Neural crest cell (in vitro differentiated cells): ENCODE measurements around the gene PCGF1. TPM values are rescaled to one million over a fixed set of nuclear protein-coding genes. Genes with fewer than 3 reads are reported as not detected.
"Not testable (repeated sequence)": the region's sequence is repeated elsewhere in the genome, so short reads cannot be mapped to it uniquely, and the experiment has no call there.

Experiments used
- DNase-seq: peaks from one replicate; pipeline ENCODE4 v3.0.0; 2021; ENCODE audit warnings: low read depth, mixed read lengths, low spot score
- H3K27ac Mint-ChIP-seq: one replicate; pipeline ENCODE4 v1.8.0; 2021; ENCODE audit warnings: mild to moderate bottlenecking, mixed read lengths; ENCODE audit not compliant: unreplicated experiment
- H3K27me3 Mint-ChIP-seq: 2 replicates; pipeline ENCODE4 v1.8.0; 2021; ENCODE audit warnings: low read depth, mild to moderate bottlenecking, mixed read lengths
- H3K36me3 Mint-ChIP-seq: 2 replicates; pipeline ENCODE4 v1.8.0; 2021; ENCODE audit warnings: low read depth, mild to moderate bottlenecking, mixed read lengths
- H3K4me1 Mint-ChIP-seq: 2 replicates; pipeline ENCODE4 v1.8.0; 2021; ENCODE audit warnings: mixed read lengths
- H3K4me3 Mint-ChIP-seq: one replicate; pipeline ENCODE4 v1.8.0; 2021; ENCODE audit warnings: mild to moderate bottlenecking, mixed read lengths
- H3K9me3 Mint-ChIP-seq: 2 replicates; pipeline ENCODE4 v1.8.0; 2021; ENCODE audit warnings: mixed read lengths
- total RNA-seq: library from RNA; stranded (reverse); gene quantifications from 2 replicates; pipeline ENCODE4 v1.2.1, GENCODE V29; 2021
- TF ChIP-seq, protein P1 (sequence below): fragments of 200-600 bp; sonication (generic); conservative IDR thresholded peaks from 2 replicates; pipeline ENCODE4 v1.5.0; 2021; ENCODE audit warnings: antibody characterized with exemption, mild to moderate bottlenecking

Gene PCGF1
- total RNA-seq, 1 donor from 2014 or later, result 30.0 TPM

DNA sequence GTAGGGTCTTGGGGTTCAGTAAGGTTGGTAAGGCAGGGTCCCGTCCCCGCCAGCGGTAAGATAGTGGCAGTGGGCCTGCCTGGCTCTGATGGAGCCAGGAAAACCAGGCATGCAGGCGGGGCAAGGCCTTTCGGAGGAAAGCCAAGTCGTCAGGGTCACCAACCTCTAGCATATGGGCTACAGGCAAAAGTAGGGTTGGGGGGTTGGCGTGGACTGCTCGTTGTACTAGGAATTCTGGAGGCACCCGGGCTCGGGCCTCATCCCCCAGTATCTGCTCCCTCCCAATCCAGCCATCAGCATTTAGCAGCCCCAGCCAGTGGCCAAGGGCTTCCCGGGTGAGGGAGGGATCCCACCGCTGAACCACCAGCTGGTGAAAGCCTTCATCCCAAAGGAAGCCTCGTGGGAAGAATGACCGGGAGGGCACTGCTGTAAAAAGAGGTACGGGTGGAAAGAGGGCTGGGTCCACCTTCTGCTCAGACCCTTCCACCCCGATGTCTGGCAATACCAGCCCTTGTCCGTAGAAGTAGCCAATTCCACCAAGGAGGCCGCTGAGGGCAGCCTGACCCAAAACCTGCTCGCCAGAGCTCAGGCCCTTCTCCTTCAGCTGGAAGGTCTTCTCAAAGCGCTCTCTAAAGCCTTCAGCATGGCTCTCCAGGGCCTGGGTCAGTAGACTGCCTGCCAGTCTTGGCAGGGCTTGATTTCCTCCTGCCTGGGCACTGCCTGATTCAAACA is 45.3 kb downstream of the PCGF1 start:
- no peak for DNase-seq
- Mint-ChIP-seq H3K9me3 (no peaks in the 10 kb centered on the region), H3K27ac (no peak overlapping the region), H3K36me3 (peaks cover 12% of the 10 kb centered on the region), H3K4me1 (peaks cover 42% of the 10 kb centered on the region), H3K27me3 (peaks cover 7% of the 10 kb centered on the region), H3K4me3 (peak overlapping the region; percentile 87)
- TF ChIP-seq, protein P1, sequence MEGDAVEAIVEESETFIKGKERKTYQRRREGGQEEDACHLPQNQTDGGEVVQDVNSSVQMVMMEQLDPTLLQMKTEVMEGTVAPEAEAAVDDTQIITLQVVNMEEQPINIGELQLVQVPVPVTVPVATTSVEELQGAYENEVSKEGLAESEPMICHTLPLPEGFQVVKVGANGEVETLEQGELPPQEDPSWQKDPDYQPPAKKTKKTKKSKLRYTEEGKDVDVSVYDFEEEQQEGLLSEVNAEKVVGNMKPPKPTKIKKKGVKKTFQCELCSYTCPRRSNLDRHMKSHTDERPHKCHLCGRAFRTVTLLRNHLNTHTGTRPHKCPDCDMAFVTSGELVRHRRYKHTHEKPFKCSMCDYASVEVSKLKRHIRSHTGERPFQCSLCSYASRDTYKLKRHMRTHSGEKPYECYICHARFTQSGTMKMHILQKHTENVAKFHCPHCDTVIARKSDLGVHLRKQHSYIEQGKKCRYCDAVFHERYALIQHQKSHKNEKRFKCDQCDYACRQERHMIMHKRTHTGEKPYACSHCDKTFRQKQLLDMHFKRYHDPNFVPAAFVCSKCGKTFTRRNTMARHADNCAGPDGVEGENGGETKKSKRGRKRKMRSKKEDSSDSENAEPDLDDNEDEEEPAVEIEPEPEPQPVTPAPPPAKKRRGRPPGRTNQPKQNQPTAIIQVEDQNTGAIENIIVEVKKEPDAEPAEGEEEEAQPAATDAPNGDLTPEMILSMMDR, result no peak

DNA sequence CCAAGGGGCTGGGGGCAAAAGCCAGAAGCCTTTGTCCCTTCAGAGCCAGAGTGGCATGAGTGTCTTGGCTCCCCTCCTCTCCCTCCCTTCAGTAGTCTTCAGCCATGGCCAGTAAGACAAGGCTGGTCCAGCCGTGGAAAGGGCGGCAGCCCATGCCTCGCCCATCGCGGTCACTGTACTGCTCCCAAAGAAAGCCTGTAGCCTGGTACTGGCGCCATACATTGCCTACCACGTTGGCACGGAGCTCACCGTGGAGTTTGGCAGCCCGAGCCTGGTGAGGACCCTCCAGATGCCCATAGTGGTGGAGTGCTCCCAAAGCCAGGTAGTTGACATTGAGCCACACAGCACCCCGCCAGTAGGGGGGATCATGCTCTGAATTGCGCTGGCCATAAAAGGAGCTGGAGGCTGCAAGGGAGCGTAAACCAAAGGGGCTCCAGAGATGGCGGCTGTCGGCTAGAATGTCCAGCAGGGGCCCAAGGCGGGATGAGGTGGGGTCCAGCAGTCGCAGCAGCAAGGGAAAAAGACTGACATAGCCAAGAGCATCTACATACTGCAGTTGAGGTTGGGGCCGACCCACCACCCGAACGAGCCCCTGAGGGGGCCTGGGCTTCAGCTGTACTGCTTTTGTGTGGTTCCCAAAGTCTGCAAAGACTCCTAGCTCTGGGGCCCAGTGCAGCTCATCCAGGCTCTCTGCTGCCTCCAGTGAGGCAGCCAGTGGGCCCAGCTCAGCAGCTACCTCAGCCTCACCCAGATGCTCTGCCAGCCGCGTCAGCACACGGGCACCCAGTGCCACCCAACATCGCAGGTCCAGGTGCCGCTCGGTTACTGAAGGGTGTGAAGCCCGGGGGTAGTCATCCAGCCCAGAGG is 46.1 kb downstream of the PCGF1 start:
- H3K27me3 Mint-ChIP-seq, result peaks cover 7% of the 10 kb centered on the region
- H3K4me3 Mint-ChIP-seq, result peak overlapping the region; percentile 85
- H3K4me1 Mint-ChIP-seq, result peaks cover 50% of the 10 kb centered on the region
- H3K36me3 Mint-ChIP-seq, result peaks cover 12% of the 10 kb centered on the region
- H3K27ac Mint-ChIP-seq, result no peak overlapping the region
- no peak for DNase-seq
- TF ChIP-seq, protein P1, result no peak
- H3K9me3 Mint-ChIP-seq, result no peaks in the 10 kb centered on the region

DNA sequence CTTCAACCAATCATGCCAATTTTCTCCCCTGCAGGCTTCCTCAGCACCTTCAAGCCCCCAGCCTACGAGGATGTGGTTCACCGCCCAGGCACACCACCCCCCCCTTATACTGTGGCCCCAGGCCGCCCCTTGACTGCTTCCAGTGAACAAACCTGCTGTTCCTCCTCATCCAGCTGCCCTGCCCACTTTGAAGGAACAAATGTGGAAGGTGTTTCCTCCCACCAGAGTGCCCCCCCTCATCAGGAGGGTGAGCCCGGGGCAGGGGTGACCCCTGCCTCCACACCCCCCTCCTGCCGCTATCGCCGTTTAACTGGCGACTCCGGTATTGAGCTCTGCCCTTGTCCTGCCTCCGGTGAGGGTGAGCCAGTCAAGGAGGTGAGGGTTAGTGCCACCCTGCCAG is 47.3 kb downstream of the PCGF1 start:
- H3K4me1 Mint-ChIP-seq, result peaks cover 49% of the 10 kb centered on the region
- H3K4me3 Mint-ChIP-seq, result peak overlapping the region; percentile 94
- not testable (repeated sequence) for H3K27ac Mint-ChIP-seq, H3K9me3 Mint-ChIP-seq, H3K27me3 Mint-ChIP-seq, DNase-seq
- peaks cover 12% of the 10 kb centered on the region for H3K36me3 Mint-ChIP-seq

DNA sequence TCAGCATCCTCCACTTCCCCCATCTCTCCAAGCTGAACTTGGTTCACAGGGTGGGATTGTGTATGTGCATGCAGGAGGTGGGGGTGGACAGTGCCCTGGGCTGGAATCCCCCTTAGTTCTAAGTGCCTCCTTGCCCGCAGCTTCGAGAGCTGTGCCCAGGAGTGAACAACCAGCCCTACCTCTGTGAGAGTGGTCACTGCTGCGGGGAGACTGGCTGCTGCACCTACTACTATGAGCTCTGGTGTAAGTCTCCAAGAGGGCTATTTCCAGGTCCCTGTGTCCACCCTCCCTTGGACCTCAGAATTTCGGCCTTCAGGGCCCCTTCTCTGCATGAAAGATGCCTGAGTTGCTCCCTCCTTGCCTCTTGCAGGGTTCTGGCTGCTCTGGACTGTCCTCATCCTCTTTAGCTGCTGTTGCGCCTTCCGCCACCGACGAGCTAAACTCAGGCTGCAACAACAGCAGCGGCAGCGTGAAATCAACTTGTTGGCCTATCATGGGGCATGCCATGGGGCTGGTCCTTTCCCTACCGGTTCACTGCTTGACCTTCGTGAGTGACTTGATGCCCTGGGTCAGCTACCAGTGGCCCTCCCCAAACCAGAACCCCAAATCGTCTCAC is 47.9 kb downstream of the PCGF1 start:
- Mint-ChIP-seq H3K4me3 (peak overlapping the region; percentile 94), H3K4me1 (peaks cover 54% of the 10 kb centered on the region), H3K36me3 (peaks cover 12% of the 10 kb centered on the region)
- not testable (repeated sequence) for DNase-seq, H3K27ac Mint-ChIP-seq, H3K9me3 Mint-ChIP-seq, H3K27me3 Mint-ChIP-seq

DNA sequence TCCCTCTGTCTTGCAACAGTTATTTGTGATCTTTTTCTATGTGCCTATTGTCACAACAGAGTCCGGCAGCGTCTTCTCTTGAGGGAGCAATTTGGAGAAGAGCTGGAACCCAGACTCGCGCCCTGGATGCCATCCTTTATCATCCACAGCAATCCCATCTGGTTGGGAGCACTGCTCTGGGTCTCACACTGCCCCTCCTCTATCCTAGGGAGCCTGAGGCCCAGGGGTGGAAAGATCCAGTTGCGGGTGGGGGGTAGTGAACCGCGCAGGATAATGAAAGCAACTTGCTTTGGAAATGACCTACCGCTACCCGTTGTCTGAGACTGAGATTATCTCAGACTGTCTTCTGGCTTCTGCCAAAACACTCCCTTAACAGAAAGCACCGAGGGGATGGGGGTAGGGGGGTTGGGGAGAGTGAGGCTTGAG is 48.5 kb downstream of the PCGF1 start:
- no peak for DNase-seq
- Mint-ChIP-seq H3K4me1 (peaks cover 54% of the 10 kb centered on the region), H3K27ac (peak overlapping the region; percentile 81), H3K36me3 (peaks cover 12% of the 10 kb centered on the region), H3K9me3 (no peaks in the 10 kb centered on the region), H3K4me3 (peak overlapping the region; percentile 94), H3K27me3 (peaks cover 9% of the 10 kb centered on the region)
- TF ChIP-seq, protein P1, result no peak

DNA sequence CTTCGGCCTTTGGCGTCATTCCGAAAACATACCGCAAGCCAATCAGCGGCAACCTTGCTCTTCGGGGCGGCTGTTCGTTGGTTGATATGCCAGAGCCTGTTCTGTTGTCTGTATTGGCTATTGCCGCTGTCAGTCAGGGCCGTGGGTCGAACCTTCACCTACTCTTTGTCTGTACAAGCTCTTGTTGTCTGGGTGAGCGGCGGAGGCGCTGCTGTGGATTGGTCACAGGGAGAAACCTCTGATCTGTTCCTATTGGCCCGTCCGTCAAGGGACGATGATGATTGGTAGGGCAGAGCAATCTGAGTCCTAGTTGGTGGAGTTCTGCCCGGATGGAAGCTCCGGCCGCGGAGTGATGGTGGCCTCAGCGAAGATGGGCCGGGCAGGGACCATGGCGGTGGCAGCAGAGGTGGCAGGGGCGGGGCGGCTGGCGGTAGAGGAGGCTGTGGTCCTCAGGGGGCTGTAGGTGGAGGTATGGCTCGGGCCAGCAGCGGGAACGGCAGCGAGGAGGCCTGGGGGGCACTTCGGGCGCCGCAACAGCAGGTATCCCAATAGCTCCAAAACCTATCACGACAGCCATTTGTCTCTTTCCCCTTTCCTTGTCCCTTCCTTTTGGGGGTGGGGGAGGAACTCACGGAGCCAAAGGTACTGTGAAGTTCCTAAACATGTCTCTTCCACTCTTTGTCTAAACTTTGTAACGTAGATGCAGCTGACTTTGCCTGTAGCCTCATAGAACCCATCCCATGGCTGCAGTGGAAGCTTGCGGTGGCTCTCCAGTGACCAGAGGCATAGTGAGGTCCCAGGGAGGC is 49.2 kb downstream of the PCGF1 start, which contains the start of gene WBP1:
WBP1 (plus strand) TSS at position 307 of the 806 bp plus-strand sequence; CDS start at position 472, 165 bp downstream.
- TF ChIP-seq, protein P1, result no peak
- Mint-ChIP-seq H3K27ac (peak within 1 kb of the TSS; percentile 81), H3K4me1 (peaks cover 53% of the 10 kb centered on the region), H3K4me3 (peak within 1 kb of the TSS; percentile 94), H3K27me3 (peaks cover 9% of the 10 kb centered on the region), H3K36me3 (peaks cover 12% of the 10 kb centered on the region), H3K9me3 (no peaks in the 10 kb centered on the region)
- peak; percentile 99 for DNase-seq
